ENCODE data around the gene MMP27. TPM values are rescaled to one million over a fixed set of nuclear protein-coding genes. Genes with fewer than 3 reads are reported as not detected.

Gene MMP27
- total and polyA plus RNA-seq, 7 donors = 0.06 to 0.08 TPM; not detected in 5

DNA sequence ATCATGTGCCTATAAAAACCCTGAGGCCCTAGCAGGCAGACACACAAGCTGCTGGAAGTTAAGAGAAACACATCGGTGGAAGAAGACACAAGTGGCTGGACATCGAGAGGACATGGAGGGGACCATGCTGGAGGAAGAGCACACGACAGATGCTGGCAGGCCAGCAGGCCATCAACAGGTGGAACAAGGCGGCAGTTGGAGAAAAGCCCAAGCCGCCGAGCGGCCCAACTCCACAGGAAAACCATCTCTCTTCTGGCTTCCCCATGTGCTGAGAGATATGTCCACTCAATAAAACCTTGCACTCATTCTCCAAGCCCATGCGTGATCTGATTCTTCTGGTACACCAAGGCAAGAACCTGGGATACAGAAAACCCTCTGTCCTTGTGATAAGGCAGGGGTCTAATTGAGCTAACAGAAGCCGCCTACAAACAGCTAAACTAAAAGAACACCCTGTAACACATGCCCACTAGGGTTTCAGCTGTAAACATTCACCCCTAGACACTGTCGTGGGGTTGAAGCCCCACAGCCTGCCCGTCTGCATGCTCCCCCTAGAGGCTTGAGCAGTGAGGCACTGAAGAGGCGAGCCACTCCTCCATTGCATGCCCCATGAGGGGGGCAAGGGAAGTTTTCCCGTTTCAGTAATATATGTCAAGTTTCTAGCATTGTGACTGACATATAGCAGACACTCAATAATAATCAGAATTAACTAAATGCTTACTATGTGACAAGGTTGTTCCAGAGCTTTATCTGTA is 41.4 kb downstream of the MMP27 start:
- DNase-seq = no peak
- TF ChIP-seq, protein P1, sequence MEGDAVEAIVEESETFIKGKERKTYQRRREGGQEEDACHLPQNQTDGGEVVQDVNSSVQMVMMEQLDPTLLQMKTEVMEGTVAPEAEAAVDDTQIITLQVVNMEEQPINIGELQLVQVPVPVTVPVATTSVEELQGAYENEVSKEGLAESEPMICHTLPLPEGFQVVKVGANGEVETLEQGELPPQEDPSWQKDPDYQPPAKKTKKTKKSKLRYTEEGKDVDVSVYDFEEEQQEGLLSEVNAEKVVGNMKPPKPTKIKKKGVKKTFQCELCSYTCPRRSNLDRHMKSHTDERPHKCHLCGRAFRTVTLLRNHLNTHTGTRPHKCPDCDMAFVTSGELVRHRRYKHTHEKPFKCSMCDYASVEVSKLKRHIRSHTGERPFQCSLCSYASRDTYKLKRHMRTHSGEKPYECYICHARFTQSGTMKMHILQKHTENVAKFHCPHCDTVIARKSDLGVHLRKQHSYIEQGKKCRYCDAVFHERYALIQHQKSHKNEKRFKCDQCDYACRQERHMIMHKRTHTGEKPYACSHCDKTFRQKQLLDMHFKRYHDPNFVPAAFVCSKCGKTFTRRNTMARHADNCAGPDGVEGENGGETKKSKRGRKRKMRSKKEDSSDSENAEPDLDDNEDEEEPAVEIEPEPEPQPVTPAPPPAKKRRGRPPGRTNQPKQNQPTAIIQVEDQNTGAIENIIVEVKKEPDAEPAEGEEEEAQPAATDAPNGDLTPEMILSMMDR (IDR thresholded peaks at IDR 0.05) = no peak
- WGBS, 3 donors = 66 to 70% (median 69%) methylated on average over 13 of the region's 13 CpGs
- Histone ChIP-seq H3K27me3 (ENCODE audit: insufficient read depth in 3 of 3, low read length in 2 of 3) (peaks cover 0 to 4% (median 0%) of the 10 kb centered on the region in 3 donors), H3K36me3 (ENCODE audit: insufficient read depth in 1 of 2, low read depth in 1 of 2) (no peaks in the 10 kb centered on the region), H3K4me3 (no peak overlapping the region), H3K4me1 (no peaks in the 10 kb centered on the region), H3K27ac (no peak overlapping the region), H3K9me3 (no peaks in the 10 kb centered on the region)
- no peak for ATAC-seq
- intact Hi-C loops (cut with DNase I) = loop anchor here in 1 of 2 donors (10.0 kb wide), 1 partner anchor 319 kb away; the partner anchor contains the start of gene BIRC2

DNA sequence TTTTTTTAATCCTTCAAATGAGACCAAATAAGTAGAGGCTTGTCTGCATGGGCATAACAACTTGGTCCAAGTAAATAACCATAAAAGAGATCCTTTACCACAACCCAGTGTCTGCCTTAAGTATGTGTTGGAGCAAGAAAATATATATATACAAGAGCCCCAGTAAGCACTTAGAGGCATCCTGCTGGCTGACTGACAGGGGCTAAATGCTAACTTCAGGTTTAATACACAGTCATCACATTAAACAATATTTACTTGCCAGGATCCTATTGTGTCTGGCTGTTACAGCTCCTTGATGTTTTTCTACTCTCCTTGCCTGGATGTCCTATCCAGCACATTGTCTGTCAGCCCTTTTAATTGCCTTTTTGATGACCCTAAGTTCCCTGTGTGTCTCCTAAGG is 43.0 kb downstream of the MMP27 start:
- TF ChIP-seq, protein P1 (IDR thresholded peaks at IDR 0.05) = no peak
- no peak overlapping the region for H3K4me3 ChIP-seq

DNA sequence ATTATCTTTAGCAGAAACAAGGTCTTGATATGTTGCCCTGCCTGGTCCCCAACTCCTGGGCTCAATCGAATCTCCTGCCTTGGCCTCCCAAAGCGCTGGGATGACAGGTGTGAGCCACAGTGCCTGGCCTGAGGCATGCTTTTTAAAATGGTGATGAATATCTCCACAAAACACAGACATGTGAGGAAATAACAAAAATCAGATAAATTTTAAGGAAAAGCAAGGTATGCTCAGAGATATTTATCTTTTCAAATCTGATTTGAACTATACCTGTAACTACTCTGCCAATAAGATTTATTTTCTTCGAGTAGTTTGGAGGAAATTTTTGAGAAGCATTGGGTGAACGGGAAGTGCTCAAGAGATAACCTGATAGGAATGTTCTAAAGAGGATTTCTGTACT is 44.5 kb downstream of the MMP27 start:
- Histone ChIP-seq H3K9me3 (no peaks in the 10 kb centered on the region), H3K4me3 (no peak overlapping the region), H3K36me3 (ENCODE audit: insufficient read depth in 1 of 2, low read depth in 1 of 2) (no peaks in the 10 kb centered on the region), H3K4me1 (no peaks in the 10 kb centered on the region), H3K27me3 (ENCODE audit: insufficient read depth in 3 of 3, low read length in 2 of 3) (peaks cover 0 to 4% (median 0%) of the 10 kb centered on the region in 3 donors), H3K27ac (no peak overlapping the region)
- intact Hi-C loops (cut with DNase I) = loop anchor here in 1 of 2 donors (10.0 kb wide), 1 partner anchor 316 kb away; the partner anchor contains the start of gene BIRC2
- DNase-seq = no peak
- 77 to 81% (median 79%) methylated on average over 4 of the region's 4 CpGs for WGBS, 3 donors
- TF ChIP-seq, protein P1 (IDR thresholded peaks at IDR 0.05) = no peak
- no peak for ATAC-seq

More for the DNA sequence above, 43.0 kb downstream of the MMP27 start:
- intact Hi-C loops (cut with DNase I) = loop anchor here in 1 of 2 donors (10.0 kb wide), 1 partner anchor 318 kb away; the partner anchor contains the start of gene BIRC2
- Histone ChIP-seq H3K36me3 (ENCODE audit: insufficient read depth in 1 of 2, low read depth in 1 of 2) (no peaks in the 10 kb centered on the region), H3K27me3 (ENCODE audit: insufficient read depth in 3 of 3, low read length in 2 of 3) (peaks cover 0 to 4% (median 0%) of the 10 kb centered on the region in 3 donors), H3K27ac (no peak overlapping the region), H3K9me3 (no peaks in the 10 kb centered on the region), H3K4me1 (no peaks in the 10 kb centered on the region)
- ATAC-seq = no peak
- no peak for DNase-seq

DNA sequence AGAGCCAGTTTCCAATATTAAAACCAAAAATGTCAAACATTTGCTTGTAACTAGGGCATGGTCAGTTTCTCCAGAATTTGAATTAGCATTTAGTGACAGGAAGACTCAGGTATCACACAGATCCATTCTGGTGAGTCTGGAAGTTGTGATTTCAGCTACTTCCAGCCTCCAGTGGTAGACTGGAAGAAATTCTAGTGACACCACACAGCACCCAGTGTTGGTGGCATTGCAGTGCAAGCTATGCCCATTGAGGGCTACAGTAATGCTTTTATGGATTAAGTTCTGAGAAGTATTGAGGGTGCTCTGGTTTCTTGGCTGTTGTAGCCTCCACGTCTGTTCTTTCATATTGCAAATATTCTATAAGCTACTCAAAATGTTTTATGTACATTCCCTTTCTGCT is 49.0 kb downstream of the MMP27 start:
- no peaks in the 10 kb centered on the region for H3K9me3 ChIP-seq
- 59 to 73% (median 64%) methylated on average over 1 of the region's 1 CpG for WGBS, 3 donors
- ATAC-seq = no peak
- no peaks in the 10 kb centered on the region for H3K27me3 ChIP-seq (ENCODE audit: insufficient read depth in 3 of 3, low read length in 2 of 3)
- DNase-seq = no peak
- no peaks in the 10 kb centered on the region for H3K4me1 ChIP-seq
- H3K27ac ChIP-seq = no peak overlapping the region
- intact Hi-C loops (cut with DNase I) = no loop called here
- TF ChIP-seq, protein P1 (IDR thresholded peaks at IDR 0.05) = no peak
- no peaks in the 10 kb centered on the region for H3K36me3 ChIP-seq (ENCODE audit: insufficient read depth in 1 of 2, low read depth in 1 of 2)
- H3K4me3 ChIP-seq = no peak overlapping the region
